H54 (cell line): ENCODE results near the gene TM2D3.

Experiments
- DNase-seq: peaks from one replicate; pipeline ENCODE4 v3.0.0; 2011; ENCODE audit warnings: low spot score, mixed read lengths; ENCODE audit not compliant: insufficient read length
- FAIRE-seq: peaks from 3 replicates; lab custom pipeline; 2011; peaks lifted over from hg19 to GRCh38; lab: Jason Lieb, UNC
- POLR2A ChIP-seq: IDR thresholded peaks from 2 replicates; pipeline ENCODE4 v1.6.1; 2011; ENCODE audit warnings: low read depth, mild to moderate bottlenecking, low read length

Gene TM2D3

GRCh38 chr15:101652098-101652785 lies at the start of gene TM2D3:
Gene TM2D3, minus strand, starts transcription at chr15:101652381. Its CDS starts 20 bp downstream, at chr15:101652361.
- DNase-seq (peak; percentile 74), FAIRE-seq (no peak)
- TF ChIP-seq POLR2A: peak; percentile 92

- no peak for FAIRE-seq
- DNase-seq: no peak
- no peak for TF ChIP-seq POLR2A
These were observed 46.1 kb upstream of the TM2D3 start for GRCh38 chr15:101698314-101698713.

GRCh38 chr15:101697488-101697887 lies 45.3 kb upstream of the TM2D3 start:
- no peak for TF ChIP-seq POLR2A
- DNase-seq (no peak), FAIRE-seq (no peak)

GRCh38 chr15:101696829-101697228 lies 44.6 kb upstream of the TM2D3 start:
- TF ChIP-seq POLR2A: no peak
- DNase-seq (no peak), FAIRE-seq (no peak)

- no peak for FAIRE-seq
- no peak for TF ChIP-seq POLR2A
- DNase-seq: no peak
These were observed 42.1 kb upstream of the TM2D3 start for GRCh38 chr15:101694261-101694660.

GRCh38 chr15:101692801-101693598 lies 40.8 kb upstream of the TM2D3 start:
- no peak for TF ChIP-seq POLR2A
- DNase-seq (no peak), FAIRE-seq (no peak)

GRCh38 chr15:101689901-101690300 lies 37.7 kb upstream of the TM2D3 start:
- no peak for TF ChIP-seq POLR2A
- DNase-seq: no peak
- no peak for FAIRE-seq

- DNase-seq (no peak), FAIRE-seq (no peak)
- no peak for TF ChIP-seq POLR2A
These were observed 34.5 kb upstream of the TM2D3 start for GRCh38 chr15:101686718-101687117.

- TF ChIP-seq POLR2A: no peak
- DNase-seq (no peak), FAIRE-seq (no peak)
These were observed 32.7 kb upstream of the TM2D3 start for GRCh38 chr15:101684877-101685276.

- DNase-seq: peak; percentile 5
- TF ChIP-seq POLR2A: no peak
- FAIRE-seq: peak; percentile 72
These were observed 32.2 kb upstream of the TM2D3 start for GRCh38 chr15:101684384-101684783.

GRCh38 chr15:101679806-101680205 lies 27.6 kb upstream of the TM2D3 start:
- DNase-seq (no peak), FAIRE-seq (no peak)
- no peak for TF ChIP-seq POLR2A

- DNase-seq (no peak), FAIRE-seq (no peak)
- TF ChIP-seq POLR2A: no peak
These were observed 24.7 kb upstream of the TM2D3 start for GRCh38 chr15:101676921-101677329.

- FAIRE-seq (no peak), DNase-seq (peak; percentile 19)
- TF ChIP-seq POLR2A: no peak
These were observed 23.8 kb upstream of the TM2D3 start for GRCh38 chr15:101675796-101676582.

GRCh38 chr15:101675015-101675414 lies 22.8 kb upstream of the TM2D3 start:
- TF ChIP-seq POLR2A: no peak
- no peak for DNase-seq
- FAIRE-seq: no peak
